ENCODE results near the gene NPW. TPM values are rescaled to one million over a fixed set of nuclear protein-coding genes. Genes with fewer than 3 reads are reported as not detected.

NPW gene
- total and polyA plus RNA-seq, 9 of the 15 experiments (the other 6 are each of a cell fraction or from before 2014, with no cell fraction given) = 0.14 to 4.0 (median 2.6) TPM; not detected in 4

GRCh38 chr16:2027024-2028010 is 7.7 kb downstream of the NPW start (continued):
- TF ChIP-seq NCOA4 (IDR thresholded peaks at IDR 0.05; ENCODE audit: partially characterized antibody) = no peak
- TF ChIP-seq MED1 (CRISPR knock-in tag; IDR thresholded peaks at IDR 0.05; ENCODE audit: borderline replicate concordance) = no peak
- no peak for TF ChIP-seq ZNF655 (CRISPR knock-in tag; IDR thresholded peaks at IDR 0.05)
- TF ChIP-seq MCM7 (IDR thresholded peaks at IDR 0.05) = no peak
- TF ChIP-seq NFXL1 (CRISPR knock-in tag; IDR thresholded peaks at IDR 0.05) = no peak
- no peak for TF ChIP-seq MCM5 (IDR thresholded peaks at IDR 0.05; ENCODE audit: low read depth)
- no peak for TF ChIP-seq NONO (IDR thresholded peaks at IDR 0.05; ENCODE audit: low read depth in 2 of 2, low read length in 1 of 2)
- TF ChIP-seq ZBTB2 (IDR thresholded peaks at IDR 0.05) = no peak
- TF ChIP-seq ATF7 (IDR thresholded peaks at IDR 0.05) = no peak
- TF ChIP-seq GTF2F1 (IDR thresholded peaks at IDR 0.05; ENCODE audit: low read depth, low read length) = no peak
- TF ChIP-seq ZNF134 (CRISPR knock-in tag; conservative IDR thresholded peaks at IDR 0.05) = no peak
- TF ChIP-seq E2F6 (IDR thresholded peaks at IDR 0.05; ENCODE audit: borderline replicate concordance in 1 of 2, extremely low read depth in 1 of 2, insufficient read depth in 1 of 2, insufficient read length in 1 of 2, low read depth in 1 of 2, low read length in 1 of 2, poor library complexity in 1 of 2, severe bottlenecking in 1 of 2) = peak in 1 of 2 experiments; percentile 83
- TF ChIP-seq RBM34 (IDR thresholded peaks at IDR 0.05; ENCODE audit: borderline replicate concordance, insufficient read depth, low read length) = no peak
- no peak for TF ChIP-seq EHMT2 (IDR thresholded peaks at IDR 0.05)
- peak; percentile 47; the same call in 1 of the 2 replicates for TF ChIP-seq POLR2G (IDR thresholded peaks at IDR 0.05; ENCODE audit: low read depth, low read length)
- no peak for TF ChIP-seq ZNF551 (CRISPR knock-in tag; IDR thresholded peaks at IDR 0.05)
- no peak for TF ChIP-seq BHLHE40 (IDR thresholded peaks at IDR 0.05; ENCODE audit: low read length)
- TF ChIP-seq EGR1 (conservative IDR thresholded peaks at IDR 0.05) = no peak
- no peak for TF ChIP-seq ZFP30 (CRISPR knock-in tag; IDR thresholded peaks at IDR 0.05; ENCODE audit: borderline replicate concordance)
- TF ChIP-seq ZNF311 (CRISPR knock-in tag; IDR thresholded peaks at IDR 0.05) = no peak
- TF ChIP-seq BRF2 (IDR thresholded peaks at IDR 0.05; ENCODE audit: borderline replicate concordance, insufficient read depth, insufficient read length) = no peak

Measured in K562 (cell line).